NCI-H2081 treated with DMSO at 0.1 percent for 48 hours (cell line): Measurements from ENCODE around the gene PBX1.

Source experiments
- DNase-seq: peaks from one replicate; lab custom pipeline; 2025; lab: John Stamatoyannopoulos, UW

Gene PBX1

DNA sequence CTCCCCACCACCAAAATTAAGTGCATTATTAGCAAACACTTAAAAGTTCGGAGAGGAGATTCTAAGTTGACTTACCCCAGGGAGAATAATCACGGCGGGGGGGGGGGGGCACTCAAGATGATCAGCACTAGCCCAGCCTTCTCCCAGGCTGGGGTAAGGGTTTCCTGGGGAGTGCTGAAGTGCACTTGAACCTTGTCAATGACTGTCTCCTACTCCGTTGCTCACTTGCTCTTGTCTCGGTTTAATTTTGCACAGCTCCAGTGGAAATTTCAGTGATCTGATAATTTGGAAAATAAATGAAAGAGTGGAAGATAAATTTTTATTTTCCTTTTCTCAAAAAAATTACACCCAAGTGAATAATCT, 59.2 kb downstream of the PBX1 start:
- DNase-seq, result no peak

DNA sequence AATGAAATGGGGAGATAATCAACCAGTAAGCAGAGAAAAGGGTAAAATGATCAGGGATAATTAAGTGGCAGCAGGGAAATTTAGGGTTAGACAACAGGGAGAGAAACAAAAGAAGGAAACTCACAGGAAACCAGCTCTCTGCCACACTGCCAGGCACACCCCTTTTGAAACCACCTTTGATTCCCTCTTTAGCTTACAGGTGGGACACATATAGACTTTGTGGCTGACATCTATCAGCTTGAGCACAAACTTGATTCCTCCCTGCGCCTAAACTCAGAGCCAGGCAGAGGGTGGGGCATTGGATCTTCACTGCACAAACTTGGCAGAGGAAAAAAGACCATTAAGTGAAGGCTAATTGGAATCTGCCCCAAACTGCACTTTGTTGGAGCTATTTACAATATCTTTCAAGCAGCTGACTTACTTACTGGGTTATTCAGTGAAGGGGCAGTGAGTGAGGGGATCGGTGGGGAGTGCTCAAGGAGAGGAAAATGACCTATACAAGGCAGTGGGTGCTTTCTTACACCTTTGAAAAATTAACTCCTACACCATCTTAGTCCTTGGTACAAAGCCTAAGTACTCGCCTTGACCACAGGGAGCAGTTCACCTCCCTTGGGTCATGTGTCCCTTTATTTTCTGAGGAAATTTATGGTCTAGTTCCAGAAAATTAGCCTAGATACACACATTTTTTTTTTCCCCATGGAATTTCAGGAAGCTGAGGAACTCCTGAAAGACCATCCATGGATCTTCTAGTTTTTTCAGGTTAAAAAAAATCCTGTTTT, 60.2 kb downstream of the PBX1 start:
- no peak for DNase-seq

DNA sequence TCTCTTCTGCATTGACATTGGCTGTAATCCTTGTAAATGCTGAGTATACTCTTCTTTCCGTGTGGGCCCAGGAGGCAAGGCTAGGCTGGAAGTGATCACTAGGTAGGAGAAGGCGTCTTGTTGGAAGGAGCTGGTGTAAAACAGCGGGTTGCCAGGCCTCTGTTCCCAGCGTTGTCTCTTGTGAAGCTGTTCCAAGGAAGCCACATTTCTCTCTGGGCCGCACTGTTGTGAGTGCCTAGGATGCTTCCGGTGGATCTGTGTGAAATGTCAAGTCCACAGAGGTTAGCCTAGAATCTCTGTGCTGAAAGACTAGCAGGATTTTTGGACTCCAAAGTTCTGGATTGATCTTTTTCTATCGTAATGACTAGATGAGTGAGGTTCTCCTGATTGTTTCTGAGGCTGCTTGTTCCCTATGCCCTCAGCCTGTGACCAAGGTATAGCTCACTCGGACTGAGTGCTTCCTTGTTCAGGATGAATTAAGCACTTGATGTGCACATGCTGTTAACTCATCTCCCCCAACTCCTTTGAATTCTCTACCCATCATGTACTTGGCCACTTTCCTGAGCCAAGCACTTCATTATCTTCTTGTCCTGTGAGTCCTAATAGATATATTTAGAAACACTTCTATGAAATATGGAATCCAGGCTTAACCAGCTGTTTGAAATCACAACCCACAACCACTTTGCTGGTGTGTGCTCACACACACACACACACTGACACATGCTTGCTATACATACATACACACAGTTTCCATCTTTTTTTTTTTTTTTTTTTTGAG, 63.3 kb downstream of the PBX1 start:
- no peak for DNase-seq

DNA sequence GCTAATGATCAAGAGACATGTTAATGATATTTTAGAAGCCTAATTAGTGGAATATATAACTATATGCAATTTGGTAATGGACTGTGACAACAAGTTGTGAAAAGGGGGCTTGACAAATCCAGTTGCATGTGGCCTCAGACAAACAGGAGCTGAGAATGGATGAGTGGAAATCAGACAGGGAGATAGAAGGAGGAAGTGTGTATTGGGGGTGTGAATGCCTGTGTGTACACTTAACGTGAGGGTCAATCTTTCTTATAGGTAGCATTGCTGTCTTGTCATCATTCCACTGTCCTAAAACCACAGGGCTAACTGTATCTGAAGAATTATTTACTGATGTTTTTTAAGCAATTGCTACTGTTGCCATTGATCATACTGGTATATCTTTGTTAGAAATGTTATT, 64.8 kb downstream of the PBX1 start:
- DNase-seq, result no peak

DNA sequence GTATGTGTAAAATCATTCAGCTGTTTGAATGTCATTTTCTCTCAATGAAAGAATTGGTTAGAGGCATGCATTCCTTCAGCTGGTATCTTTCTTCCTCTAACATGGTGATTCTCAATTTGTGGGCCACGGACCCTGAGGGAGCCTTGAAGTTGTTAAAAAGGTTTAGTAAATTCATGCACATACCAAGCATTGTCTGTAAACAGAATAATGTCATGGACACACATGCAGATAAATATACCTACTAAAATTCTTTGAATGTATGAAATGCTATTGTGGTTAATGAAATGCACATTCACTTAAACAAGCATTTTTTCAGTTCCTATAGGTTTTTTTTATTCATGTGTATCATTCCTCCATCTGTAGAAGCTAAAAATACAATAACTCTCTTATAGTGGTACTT, 65.4 kb downstream of the PBX1 start:
- no peak for DNase-seq

DNA sequence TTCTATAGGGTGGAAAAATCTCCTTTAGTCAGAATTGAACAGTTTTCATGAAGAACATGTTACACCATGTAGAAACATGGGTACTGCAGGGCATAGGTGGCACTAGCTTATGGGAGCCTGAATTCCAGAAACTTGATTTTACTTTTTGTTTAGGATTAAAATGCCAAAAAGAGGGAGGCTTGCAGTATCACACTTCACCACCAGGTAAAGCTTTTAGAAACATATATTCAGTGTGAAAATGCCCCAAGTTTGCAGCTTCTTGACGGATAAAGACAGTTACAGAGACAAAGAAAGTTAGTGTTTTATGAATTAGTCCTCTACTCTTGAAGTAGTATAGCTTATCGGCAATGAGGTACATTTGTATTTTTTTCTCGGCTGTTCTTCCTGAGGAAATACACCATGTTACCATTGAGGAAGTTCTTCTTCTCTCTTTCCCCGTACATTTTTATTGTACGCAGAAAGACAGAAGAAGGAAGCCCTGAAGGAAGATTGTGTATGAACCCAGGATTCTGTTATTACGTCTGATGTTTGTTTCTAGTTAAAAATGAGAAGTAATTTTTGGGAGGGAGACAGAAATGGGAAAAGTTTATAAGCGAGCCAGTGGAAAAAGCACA, 66.1 kb downstream of the PBX1 start:
- DNase-seq, result no peak

- no peak for DNase-seq
These were observed 69.8 kb downstream of the PBX1 start for GRCh38 chr1:164628772-164629171.

GRCh38 chr1:164629971-164630370, 71.0 kb downstream of the PBX1 start:
- DNase-seq, result no peak

DNA sequence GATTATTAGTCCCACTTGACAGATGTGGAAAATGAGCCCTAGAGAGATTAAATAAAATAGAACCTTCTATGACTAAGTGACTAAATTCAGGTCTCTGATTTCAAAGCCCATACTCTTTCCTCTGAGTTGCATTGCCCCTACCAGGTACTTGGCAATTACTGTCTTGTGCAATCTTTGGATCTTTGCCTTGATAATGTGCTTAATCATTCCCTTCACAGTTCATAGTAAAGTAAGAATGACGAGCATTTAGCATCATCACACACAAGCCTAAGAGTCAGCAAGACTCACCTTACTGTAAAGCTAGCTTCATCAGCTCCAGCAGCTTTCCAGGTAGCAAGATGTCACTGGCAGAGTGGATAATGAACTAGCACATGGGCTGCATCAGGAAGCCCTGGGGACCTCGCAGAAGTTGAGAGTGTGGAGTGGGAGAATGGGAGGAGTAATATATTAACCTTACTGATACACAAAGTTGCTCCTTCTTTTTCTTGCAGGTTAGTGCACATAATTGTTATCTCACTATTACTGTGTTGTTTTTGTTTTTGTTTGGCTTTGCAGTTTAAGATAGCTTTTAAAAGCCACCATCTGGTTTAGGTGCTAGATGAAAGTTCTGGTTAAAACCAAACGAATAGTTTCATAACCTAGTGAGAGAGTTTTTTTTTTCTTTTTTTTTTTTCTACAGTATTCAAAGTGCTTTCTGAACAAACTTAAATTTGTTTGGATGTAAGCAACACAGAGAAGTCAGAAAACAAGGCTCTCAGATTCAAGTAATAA, 71.8 kb downstream of the PBX1 start:
- no peak for DNase-seq

DNA sequence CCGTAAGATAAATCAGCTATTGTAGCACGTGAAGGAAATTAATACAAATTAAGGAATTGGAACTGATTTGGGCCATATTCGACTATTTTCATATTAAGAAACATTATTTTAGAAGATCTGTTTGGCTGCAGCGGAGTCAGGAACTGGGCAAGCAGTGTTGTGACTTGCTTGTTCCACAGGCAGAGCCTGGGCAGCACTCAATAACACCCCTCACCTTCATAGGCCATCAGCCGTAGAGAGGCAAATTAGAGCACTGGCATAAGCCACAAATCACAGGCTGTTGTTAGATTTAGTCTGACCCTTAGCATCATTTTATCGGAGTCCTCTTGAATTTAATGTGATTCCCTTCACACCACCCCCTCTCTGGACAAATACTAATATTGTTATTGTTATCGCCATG, 72.8 kb downstream of the PBX1 start:
- no peak for DNase-seq

- DNase-seq, result no peak
These were observed 75.0 kb downstream of the PBX1 start for GRCh38 chr1:164633997-164634396.

DNA sequence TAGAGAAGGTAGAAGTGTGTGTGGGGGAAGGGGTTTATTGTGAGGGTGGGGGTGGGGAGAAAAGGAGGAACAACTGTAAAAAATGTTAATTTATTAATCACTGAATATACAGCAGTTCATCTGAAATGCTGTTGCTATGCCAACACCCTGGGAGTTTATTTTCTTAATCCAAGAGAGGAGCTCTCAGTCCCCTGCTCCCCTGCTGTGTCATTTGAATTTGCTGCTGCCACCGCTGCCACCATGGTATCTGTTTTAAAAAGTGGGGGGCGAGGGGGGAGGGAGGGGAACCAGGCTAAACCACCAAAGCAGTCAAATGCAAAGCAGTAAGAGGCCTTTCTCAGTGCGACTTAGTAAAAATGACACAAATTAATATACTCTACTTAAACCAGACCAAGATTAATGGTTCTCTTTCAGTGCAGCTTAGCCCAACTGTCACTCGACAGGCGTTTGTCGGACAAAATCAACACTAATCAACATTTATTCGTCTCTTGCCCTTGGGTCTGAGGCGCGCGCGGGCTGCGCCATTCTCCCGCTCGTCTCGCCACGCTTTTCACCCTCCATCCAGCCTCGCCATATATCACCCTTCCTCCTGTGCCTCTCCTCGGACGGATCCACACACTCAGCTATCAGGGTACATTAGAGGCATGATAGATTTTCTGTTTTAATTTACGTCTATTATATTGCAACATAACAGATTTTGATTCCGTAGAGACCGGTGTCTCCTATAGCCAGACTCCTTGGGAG, 76.2 kb downstream of the PBX1 start:
- DNase-seq, result no peak

DNA sequence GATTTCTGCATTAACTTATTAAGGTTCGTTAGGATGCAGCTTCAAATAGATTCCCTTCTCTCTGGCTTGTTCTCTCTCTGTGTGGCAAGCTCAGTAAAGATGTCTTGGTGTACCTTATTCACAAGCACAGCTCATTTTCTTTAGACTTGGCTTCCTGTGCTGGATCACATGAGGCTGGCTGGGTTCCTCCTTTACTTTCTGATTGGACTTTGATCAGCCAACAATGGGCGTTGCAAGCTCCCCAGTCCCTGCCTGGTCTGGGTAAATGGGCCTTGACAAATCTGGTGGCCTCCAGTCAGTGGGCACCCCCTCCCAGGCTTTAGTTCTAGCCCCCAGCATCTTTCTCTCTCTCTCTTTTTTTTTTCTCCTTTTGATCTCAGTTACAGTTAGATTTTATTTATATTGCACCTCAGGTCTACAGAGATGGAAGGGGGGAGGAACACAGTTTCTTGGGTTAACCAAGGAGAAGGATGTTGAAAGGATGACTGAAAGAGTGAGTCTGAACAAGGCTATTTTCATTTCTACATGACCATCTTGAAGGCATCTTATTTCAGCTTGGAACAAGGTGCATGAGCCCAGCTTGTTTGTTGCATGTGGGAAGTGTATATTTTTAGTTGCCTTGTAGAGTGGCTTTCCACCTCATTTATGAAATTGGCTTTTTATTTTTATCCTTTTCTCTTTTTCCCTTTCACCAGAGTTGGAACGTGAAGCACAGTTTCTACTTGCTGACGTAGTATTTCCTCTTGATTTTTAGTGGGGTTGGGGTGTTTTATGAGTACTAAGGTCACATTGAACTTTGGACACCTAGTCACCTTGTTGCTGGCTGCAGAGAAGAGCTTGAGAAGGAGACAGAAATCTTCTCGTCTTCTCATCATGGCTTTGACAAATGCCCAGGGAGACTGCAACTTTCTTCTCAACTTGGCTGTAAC, 77.1 kb downstream of the PBX1 start:
- DNase-seq, result no peak

GRCh38 chr1:164636757-164637156, 77.8 kb downstream of the PBX1 start:
- DNase-seq, result no peak

DNA sequence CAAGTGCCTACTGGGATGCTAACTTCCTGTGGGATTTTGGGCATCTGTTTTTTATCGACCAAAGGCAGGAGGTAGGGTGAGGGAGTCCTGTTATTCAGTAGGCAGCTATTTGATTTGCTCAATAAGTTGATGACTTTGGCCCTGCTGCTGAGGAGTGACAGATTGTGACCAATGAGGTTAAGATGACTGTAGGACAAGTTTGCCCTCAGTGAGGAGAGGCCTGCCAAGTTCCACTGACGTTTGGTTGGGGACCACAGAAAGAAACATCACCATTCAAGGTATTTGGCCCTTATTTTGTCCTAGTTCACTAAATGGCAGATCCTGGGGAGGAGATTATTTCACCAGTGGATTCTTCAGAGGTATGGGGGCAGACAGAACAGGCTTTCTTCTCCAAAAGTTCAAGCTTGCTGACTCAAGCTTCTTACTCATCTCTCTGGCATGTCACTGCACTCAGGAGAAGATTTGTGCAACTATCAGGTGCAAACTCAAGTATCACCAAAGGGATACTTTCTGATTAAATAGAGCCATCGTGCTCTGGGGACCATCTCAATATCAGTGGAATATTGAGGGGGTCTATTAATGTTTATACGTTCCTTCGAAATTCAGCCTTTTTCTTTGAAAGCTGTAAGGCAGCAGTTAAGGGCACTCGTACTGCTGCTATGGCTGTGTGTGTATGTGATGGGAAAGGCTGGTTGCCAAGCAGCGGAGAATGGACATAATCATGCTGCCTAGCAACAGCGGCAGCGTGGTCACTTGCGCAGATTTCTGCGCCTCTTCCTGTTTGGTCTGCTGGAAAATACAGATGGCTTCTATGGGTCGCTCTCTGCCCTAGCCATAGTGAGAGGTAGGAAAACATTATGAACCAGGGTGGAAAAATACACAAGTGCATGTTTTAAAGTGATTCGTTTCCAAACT, 78.7 kb downstream of the PBX1 start:
- DNase-seq, result no peak

DNA sequence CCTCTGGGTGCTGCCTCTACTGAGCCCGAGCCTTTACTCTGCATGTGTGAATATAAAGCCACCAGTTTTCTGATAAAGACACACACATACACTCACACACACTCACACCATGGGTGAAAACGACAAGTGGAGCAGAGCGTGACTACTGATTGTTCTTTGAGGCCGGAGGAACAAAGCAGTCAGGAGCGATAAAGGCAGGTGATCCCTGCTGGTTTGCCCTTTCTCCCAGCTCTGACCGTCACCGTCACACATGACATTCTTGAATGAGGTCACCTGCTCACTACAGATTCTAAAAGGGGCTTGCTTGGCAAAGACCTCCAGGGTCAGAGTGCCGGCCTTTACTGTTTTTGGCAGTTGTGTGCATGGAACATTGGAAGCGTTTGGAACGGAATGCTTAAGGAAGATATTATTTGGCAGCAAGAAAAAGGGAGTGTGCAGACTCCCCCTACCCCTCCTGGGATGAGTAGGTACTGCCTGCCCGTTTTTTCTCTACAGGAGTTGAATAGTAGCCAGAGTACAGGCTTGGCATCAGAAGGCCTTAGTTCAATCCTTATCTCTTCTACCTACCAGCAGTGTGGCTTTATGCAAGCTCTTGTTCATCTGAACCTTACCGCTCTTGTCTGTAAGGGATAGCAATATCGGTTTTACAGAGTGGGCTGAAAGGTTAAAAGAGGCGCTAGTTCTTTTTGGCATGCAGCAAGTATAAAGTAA, 79.7 kb downstream of the PBX1 start:
- DNase-seq, result no peak

GRCh38 chr1:164640686-164641352, 81.8 kb downstream of the PBX1 start:
- no peak for DNase-seq

- DNase-seq, result no peak
These were observed 82.4 kb downstream of the PBX1 start for GRCh38 chr1:164641353-164641730.
